NCI-H2227 (cell line): Measurements from ENCODE around the gene NDUFS8.

ENCODE experiments used
- DNase-seq: peaks from one replicate; lab custom pipeline; 2025; ENCODE audit not compliant: unreplicated experiment; lab: John Stamatoyannopoulos, UW

The NDUFS8 gene

DNA sequence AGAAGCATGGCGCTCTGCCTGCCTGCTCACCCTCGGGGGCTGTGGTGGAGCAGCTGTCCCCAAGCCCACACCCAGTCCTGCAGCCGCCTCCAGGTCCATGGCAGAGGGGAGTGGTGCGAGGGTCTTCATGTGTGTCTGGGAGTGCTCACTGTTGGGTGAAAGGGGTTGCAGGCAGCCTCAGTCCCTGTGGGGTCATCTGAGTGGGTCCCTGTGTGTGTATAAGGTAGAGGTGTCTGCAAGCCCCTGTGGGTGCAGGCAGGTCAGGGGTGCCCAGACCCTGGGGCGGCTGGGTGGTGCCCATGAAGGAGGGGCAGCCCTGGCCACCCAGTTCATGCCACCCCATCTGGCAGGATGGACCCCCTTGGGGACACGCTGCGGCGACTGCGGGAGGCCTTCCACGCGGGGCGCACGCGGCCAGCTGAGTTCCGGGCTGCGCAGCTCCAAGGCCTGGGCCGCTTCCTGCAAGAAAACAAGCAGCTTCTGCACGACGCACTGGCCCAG lies 15.5 kb upstream of the NDUFS8 start:
- DNase-seq, result no peak

DNA sequence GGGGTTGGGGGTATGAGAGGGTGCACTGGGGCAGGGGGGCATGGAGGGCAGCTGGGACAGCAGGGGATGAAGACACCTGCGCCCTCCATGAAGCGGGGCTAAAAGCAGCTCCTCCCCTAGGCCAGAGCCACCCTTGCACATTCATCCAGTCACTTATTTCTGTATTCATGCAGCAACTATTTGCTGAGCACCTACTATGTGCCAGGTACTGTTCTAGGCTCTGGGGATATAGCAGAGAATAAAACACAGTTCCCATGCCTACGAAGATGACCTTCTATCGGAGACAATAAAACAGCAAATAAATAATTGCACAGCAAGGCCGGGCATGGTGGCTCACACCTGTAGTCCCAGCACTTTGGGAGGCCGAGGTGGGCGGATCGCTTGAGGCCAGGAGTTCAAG lies 15.0 kb upstream of the NDUFS8 start:
- no peak for DNase-seq

DNA sequence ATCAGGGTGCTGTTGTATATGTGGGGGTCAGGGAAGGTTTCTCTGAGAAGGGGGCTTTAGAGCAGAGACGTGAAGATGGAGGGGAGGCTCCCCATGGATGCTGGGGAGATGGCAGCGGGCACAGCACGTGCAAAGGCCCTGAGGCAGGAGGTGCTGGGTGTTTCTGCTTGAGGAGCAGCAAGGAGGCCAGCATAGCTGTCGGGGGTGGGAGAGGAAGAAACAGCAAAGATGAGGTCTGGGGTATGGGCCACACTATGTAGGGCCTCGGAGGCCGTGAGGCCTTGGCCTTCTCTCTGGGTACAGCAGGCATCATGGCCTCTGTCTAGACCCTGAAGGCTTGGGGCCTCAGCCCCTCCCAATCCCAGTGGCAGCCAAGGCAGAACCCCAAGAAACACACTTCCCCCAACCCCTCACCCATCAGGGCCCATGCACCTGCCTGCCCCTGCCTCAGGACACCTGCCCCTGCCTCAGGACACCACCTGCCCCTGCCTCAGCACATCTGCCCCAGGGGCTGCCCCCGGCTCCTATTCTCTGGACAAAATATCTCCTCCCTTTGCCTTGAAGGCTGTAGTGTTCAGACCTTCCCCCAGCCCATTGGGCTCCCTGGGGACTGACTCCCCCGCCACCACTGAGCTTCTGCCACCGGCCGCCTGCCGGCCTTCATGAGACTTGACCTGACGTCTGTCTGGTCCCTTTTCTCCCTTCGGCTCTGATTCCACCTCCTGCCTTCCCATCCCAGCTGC lies 14.1 kb upstream of the NDUFS8 start:
- DNase-seq, result no peak

DNA sequence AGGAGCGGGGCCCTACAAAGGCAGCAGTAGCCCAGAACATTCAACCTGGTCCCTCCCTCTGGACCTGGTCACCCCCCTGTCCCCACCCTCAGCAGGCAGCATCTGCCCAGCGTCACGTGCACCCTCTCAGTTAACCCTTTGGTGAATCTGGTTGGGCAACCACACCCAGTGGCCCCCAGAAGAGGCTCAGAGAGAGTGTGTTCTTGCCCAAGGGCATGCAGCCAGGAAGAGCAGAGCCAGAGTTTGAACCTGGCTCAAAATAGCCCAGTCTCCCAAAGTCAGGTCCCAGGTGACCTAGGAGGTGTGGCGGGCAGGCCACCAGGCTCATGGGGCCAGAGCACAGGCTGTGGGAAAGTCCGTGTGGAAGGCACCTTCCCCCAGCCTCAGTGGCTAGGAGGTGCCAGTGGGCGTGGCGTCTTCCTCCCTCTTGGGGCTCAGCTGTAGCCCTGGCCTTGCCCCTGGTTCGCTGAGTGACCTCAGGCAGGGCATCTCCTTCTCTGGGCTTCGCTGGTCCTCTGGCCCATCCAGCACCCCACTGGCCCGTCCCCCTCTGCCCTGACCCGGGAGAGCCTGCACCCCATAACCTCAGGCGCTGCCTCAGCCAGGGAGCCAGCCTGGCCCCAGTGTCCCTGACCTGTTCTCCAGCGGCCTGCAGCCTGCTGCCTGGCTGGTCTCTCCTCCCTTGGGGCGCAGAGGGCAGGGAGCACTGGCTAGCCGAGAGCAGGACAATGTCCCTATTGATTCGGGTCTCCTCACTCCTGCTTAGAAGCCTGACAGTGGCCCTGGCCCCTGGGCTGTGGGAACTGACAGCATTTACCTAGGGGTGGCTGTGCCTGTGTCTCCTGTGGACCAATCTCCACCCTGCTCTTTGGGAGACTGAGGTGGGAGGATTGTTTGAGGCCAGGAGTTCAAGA lies 13.3 kb upstream of the NDUFS8 start:
- DNase-seq, result no peak

DNA sequence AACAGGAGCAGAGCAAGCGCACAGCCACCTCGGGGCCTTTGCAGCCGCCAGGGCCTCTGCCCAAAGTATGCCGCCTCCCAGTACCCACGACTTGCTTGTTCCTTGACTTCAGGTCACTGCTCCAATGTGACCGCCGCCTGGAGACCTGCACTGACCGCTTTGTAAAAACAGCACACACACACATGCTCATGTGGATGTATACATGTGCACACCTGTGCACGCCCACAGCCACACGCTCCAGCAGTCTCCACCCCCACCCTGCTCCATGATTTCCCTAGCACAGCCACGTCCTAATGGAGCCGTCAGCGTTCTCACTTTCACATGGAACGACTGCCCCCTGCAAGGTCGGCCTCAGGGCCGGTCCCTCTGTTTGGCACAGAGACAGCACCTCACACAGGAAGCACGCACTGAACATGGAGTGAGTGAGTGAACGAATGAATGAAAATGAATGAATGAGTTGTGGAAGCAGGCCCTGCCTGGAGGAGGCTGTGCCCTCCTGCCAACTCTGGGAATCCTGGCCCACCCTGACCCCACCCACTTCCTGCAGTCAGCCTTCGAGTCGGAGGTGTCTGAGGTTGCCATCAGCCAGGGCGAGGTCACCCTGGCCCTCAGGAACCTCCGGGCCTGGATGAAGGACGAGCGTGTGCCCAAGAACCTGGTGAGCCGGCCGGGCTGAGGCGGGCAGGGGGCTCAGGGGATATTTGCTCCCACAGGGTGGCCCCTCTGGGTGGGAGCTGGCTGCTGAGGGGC lies 12.3 kb upstream of the NDUFS8 start:
- no peak for DNase-seq

DNA sequence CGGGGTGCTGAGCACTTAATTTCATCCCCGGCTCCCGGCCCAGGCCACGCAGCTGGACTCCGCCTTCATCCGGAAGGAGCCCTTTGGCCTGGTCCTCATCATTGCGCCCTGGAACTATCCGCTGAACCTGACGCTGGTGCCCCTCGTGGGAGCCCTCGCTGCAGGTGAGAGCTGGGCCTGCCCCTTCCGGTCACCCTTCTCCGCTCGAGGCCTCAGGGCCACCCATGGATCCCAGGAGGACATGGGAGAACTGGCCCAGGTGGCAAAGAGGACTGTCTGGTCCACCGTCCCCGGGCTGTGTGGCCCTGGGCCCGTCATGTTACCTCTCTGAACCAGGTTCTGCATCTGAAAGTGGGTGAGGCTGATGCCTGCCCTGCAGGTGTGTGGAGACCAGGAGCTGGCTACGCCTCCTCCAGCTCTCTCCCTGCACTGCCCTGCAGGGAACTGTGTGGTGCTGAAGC lies 11.7 kb upstream of the NDUFS8 start:
- DNase-seq, result no peak

DNA sequence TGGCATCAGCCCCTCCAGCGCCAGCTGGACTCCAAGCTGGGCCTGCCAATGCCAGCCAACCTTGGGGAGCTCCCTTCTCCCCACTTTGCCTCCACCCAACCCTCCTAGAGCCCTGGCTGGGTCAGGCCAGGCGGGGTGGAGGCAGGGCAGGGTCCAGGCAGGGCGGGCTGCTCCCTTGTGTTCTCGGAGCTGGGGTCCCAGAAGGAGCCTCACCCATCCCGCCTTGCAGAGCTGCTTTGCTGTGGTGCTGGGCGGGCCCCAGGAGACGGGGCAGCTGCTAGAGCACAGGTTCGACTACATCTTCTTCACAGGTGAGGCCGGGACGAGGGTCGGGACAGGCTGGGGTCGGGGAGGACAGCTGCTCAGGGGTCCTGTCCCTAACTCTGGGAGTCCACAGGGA lies 11.0 kb upstream of the NDUFS8 start:
- no peak for DNase-seq

DNA sequence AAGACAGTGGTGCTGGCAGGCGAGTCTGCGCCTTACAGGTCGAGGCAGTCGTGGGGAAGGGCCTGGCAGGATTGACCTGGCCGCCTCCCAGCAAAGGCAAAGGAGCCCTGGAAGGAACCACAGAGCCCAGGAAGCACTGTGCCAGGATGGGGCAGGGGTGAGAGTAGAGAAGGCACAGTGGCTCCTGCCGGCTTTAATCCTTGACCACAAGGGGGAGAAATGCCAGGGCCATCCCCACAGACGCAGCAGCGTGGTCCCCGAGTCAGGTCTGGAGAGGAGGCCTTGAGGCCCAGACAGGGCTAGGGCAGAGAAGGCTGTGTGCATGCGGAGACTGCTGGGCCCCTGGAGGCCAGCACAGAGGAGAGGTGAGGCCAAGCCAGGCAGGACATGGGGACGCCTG lies 9.9 kb upstream of the NDUFS8 start:
- DNase-seq, result no peak

DNA sequence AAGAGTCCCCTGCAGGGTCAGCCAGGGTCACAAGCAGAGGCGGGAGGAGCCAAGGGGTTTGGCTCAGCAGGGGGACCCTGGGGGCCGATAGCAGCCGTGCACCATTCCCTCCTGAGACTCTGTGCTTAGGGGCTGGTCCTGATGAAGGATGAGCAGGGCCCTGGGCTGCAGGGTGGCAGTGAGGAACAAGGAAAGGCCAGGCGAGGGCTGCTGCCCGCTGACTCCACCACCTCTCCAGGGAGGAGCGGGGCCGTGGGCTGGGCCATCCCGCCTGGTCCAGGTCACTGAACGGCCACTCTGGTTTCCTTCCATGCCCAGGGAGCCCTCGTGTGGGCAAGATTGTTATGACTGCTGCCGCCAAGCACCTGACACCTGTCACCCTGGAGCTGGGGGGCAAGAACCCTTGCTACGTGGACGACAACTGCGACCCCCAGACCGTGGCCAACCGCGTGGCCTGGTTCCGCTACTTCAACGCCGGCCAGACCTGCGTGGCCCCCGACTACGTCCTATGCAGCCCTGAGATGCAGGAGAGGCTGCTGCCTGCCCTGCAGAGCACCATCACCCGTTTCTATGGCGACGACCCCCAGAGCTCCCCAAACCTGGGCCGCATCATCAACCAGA lies 9.2 kb upstream of the NDUFS8 start:
- DNase-seq, result no peak

DNA sequence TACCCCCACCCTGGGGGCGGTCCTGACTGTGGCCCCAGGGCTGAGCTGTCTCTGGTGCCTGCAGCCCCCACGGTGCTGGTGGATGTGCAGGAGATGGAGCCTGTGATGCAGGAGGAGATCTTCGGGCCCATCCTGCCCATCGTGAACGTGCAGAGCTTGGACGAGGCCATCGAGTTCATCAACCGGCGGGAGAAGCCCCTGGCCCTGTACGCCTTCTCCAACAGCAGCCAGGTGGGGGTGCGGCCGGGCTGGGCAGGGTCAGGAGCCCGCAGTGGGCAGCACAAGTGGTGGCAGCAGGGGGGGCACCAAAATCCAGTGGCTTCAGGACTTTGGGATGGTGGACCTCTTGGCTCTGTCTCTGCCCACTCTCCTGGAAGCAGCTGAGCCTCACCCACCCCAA lies 8.0 kb upstream of the NDUFS8 start:
- DNase-seq, result no peak

DNA sequence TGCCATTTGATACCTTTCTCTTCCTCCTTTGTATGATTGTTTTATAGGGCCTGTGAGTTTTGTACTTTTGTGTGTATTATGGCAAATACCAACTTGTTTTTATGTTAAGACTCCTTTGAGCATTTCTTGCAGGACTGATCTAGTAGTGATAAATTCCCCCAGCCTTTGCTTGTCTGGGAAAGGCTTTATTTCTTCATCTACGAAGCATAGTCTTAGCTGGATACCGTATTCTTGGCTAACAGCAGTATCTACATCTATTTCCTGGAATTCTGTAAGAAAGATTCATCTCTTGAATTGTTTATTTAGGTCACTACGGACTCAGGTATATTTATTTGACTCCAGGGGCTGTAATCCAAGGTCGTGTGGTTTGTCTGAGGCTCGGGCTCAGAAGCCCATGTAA lies 6.0 kb upstream of the NDUFS8 start:
- DNase-seq, result no peak

DNA sequence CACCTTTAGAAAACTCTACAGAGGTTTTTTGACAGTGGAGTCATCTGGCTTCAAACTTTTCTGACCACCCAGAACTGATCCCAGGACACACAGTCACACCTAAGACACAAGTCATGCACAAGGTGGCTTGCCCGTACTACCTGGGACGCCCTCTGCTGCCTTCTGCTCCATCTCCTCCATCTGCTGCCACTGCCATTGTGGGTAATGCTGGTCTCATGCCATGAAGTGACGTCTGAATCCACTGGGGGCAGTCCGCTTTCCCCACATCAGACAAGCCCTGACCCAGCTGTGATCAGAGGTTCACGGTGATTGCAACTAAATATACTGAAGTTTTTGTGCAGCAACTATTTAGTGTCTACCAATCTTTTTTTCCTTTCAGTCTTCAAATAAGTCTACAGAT lies 5.4 kb upstream of the NDUFS8 start:
- no peak for DNase-seq

DNA sequence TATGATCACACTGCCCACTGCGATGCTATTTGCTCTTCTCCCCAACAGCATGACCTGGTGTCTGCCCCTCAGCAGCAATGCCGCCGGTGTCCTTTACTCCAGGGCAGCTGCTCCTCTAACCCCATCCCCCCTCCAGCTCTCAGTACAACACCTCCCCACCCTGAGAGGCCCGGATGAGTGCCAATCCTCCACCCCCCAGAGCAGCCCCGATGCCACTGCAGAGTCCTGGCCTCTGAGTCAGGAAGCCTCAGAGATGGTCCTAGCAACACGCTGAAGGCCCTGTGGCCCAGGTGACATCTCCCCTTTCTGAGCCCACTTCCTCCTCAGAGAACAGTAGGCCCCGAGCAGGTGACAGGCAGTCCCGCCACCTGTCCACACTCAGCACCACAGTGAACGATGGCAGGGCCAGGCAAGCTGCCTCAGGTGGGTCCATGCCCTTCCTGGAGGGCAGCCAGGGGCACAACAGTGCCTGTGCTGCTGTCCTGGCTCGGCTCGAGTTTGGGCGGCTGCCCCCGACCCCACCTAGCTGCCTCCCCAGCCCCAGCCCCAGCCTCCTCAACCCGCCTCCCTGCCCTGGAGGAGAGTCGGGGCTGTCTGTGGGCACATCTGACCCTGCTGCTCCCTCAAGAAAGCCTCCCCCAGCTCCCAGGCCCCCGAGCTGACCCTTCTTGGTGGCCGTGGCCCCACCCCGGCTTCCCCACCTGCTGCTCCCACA lies 3.9 kb upstream of the NDUFS8 start:
- DNase-seq, result no peak

DNA sequence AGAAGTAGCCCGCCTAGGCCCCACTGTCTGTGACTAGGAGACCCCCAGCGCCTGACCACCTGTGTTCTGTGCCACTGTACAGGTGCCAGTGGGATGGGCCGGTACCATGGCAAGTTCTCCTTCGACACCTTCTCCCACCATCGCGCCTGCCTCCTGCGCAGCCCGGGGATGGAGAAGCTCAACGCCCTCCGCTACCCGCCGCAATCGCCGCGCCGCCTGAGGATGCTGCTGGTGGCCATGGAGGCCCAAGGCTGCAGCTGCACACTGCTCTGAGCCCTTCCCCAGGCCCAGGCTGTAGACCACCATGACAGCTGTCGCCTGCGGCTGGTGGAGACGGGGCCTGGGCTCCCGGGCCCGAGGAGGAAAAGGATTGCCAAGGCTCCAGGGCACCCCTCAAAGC lies 2.8 kb upstream of the NDUFS8 start:
- no peak for DNase-seq

DNA sequence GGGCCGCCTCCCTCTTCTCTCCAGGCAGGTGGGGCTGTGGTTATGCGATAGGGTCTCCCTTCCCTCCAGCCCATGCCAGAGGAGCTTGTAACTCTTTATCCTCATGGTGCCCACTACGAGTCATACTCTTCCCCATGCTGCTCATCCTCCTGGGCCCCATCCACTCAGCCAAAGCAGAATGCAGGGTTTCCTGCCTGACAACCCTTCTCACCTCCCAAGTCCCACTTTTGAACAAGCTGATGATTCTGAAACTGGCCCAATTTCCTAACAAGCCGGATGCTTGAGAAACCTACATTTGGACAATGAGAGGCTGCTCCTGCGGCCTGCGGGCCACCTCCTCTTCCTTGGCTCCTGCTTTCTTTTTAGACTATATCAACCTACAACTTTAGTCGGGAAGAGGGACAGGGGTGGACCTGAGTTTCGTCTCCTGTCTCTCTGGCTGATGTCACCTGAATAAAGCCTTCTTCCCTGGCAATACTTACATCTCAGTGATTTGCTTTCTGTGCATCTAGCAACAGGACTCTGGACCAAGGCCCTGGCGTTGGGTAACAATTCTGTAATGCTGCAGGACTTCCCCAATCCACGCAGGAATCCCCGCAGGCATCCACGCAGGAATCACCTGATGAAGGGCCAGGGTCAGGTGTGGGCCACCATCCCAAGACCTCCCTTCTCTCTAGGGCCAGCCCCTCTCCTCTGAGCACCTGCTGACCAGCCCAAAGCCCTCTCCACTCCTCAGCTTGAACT lies 1.5 kb upstream of the NDUFS8 start:
- DNase-seq, result no peak

DNA sequence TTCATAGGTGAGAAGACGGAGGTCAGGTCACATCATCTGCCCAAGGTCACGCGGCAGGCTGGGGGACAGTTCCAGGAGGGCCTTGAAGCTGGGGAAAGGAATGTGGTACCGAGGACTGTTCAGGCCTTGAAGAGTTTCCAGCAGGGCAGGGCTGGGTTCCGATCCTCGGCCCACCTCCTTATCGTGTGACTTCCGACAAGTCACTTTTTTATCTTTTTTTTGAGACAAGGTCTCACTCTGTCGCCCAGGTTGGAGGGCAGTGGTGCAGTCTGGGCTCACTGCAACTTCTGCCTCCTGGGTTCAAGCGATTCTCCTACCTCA lies 623 bp downstream of the NDUFS8 start:
- no peak for DNase-seq

DNA sequence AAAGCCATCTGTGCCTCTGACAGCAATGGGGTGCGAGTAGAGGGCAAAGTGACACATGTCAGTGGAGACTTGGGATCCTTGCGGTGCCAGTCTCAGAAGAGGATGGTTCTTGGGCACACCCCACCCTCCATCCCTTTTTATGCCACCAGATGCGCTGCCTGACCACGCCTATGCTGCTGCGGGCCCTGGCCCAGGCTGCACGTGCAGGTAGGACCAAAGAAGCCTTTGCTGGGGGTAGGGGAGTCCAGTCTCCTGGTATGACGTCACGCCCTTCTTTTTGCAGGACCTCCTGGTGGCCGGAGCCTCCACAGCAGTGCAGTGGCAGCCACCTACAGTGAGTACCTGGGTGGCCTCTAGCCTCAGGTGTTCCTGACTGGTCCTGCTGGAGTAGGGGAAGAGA lies 1.5 kb downstream of the NDUFS8 start:
- no peak for DNase-seq

DNA sequence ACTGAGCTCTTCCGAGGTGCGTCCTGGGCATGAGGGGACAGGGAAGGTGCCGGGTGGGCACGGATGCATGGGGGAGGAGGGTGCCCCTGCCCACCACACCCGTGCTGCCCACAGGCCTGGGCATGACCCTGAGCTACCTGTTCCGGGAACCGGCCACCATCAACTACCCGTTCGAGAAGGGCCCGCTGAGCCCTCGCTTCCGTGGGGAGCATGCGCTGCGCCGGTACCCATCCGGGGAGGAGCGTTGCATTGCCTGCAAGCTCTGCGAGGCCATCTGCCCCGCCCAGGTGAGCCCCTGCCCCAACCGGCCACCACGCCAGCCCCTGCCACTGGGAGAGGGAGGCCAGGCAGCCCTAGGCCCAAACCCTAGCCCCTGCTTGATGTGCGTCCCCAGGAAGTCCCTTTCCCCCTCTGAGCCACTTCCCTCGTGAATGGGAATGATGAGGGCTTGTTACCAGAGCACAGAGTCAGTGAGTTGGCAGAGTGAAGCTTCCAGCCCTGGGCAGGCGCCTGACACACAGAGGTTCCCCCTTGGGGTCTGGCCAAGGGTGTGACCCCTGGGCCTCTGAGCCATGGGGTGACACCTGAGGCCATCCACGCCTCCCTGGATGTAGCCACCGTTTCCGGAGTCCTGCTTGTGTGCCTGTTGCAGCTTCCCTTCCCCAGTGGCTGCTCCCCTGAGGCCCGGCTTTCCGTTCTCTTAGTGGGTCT lies 2.7 kb downstream of the NDUFS8 start:
- no peak for DNase-seq

DNA sequence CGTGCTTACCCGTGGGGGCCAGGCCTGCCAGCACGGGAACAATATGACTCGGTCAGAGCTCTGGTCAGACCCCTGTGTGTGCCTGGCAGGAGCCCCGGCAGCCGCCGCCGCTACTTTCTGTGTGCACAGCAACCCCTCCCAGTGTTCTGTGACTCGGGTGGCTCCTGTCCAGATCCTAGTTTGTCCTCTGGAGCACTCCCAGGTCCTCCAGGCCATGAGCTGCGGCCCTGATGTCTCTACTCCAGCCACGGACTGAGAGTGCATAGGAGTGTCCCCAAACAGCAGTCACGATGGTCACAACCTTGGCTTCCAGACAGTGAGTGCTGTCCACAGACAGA lies 3.2 kb downstream of the NDUFS8 start:
- no peak for DNase-seq
